Chondrocyte (in vitro differentiated cells): ENCODE data around the gene CRYBB3. TPM values are rescaled to one million over a fixed set of nuclear protein-coding genes. Genes with fewer than 3 reads are reported as not detected.

ENCODE experiments used
- DNase-seq: peaks from one replicate; pipeline ENCODE4 v3.0.0; 2021; ENCODE audit warnings: mixed read lengths, low spot score
- H3K27ac Mint-ChIP-seq: one replicate; pipeline ENCODE4 v1.8.0; 2021; ENCODE audit warnings: mild to moderate bottlenecking, moderate library complexity, mixed read lengths; ENCODE audit not compliant: unreplicated experiment
- H3K27me3 Mint-ChIP-seq: 2 replicates; pipeline ENCODE4 v1.8.0; 2021; ENCODE audit warnings: low read depth, mixed read lengths
- H3K36me3 Mint-ChIP-seq: 2 replicates; pipeline ENCODE4 v1.8.0; 2021; ENCODE audit warnings: low read depth, mixed read lengths
- H3K4me1 Mint-ChIP-seq: 2 replicates; pipeline ENCODE4 v1.8.0; 2021; ENCODE audit warnings: low read depth, mild to moderate bottlenecking, mixed read lengths
- H3K4me3 Mint-ChIP-seq: one replicate; pipeline ENCODE4 v1.8.0; 2021; ENCODE audit warnings: mild to moderate bottlenecking, moderate library complexity, mixed read lengths; ENCODE audit not compliant: unreplicated experiment
- H3K9me3 Mint-ChIP-seq: 2 replicates; pipeline ENCODE4 v1.8.0; 2021; ENCODE audit warnings: low read depth, mixed read lengths
- CTCF ChIP-seq: fragments of 200-600 bp; sonication (generic); IDR thresholded peaks from 2 replicates; pipeline ENCODE4 v1.5.0; 2021; ENCODE audit warnings: antibody characterized with exemption, mild to moderate bottlenecking, moderate library complexity
- total RNA-seq: library from RNA; stranded (reverse); gene quantifications from 3 replicates; pipeline ENCODE4 v1.2.1, GENCODE V29; 2021

CRYBB3 gene
- total RNA-seq, 1 donor from 2014 or later: not detected

- peak; percentile 69 for DNase-seq
- Mint-ChIP-seq H3K27ac (no peak overlapping the region), H3K9me3 (no peaks in the 10 kb centered on the region), H3K36me3 (peaks cover 1% of the 10 kb centered on the region), H3K4me3 (no peak overlapping the region), H3K27me3 (no peaks in the 10 kb centered on the region), H3K4me1 (peaks cover 17% of the 10 kb centered on the region)
- TF ChIP-seq CTCF: no peak
These were observed 39.3 kb upstream of the CRYBB3 start for GRCh38 chr22:25160120-25160996.

- H3K36me3 Mint-ChIP-seq: peaks cover 1% of the 10 kb centered on the region
- H3K27ac Mint-ChIP-seq: no peak overlapping the region
- H3K27me3 Mint-ChIP-seq: no peaks in the 10 kb centered on the region
- peak; percentile 59 for DNase-seq
- H3K9me3 Mint-ChIP-seq: no peaks in the 10 kb centered on the region
- H3K4me3 Mint-ChIP-seq: no peak overlapping the region
- H3K4me1 Mint-ChIP-seq: peaks cover 19% of the 10 kb centered on the region
- no peak for TF ChIP-seq CTCF
These were observed 38.4 kb upstream of the CRYBB3 start for GRCh38 chr22:25161017-25161915.

- no peak for TF ChIP-seq CTCF
- H3K9me3 Mint-ChIP-seq: no peaks in the 10 kb centered on the region
- no peak overlapping the region for H3K4me3 Mint-ChIP-seq
- H3K36me3 Mint-ChIP-seq: peaks cover 1% of the 10 kb centered on the region
- no peaks in the 10 kb centered on the region for H3K27me3 Mint-ChIP-seq
- peak; percentile 53 for DNase-seq
- H3K4me1 Mint-ChIP-seq: peaks cover 23% of the 10 kb centered on the region
- no peak overlapping the region for H3K27ac Mint-ChIP-seq
These were observed 37.6 kb upstream of the CRYBB3 start for GRCh38 chr22:25161916-25162530.

GRCh38 chr22:25162561-25162960, 37.1 kb upstream of the CRYBB3 start:
- Mint-ChIP-seq H3K4me3 (no peak overlapping the region), H3K27ac (no peak overlapping the region), H3K4me1 (peaks cover 21% of the 10 kb centered on the region), H3K36me3 (peaks cover under 1% of the 10 kb centered on the region), H3K27me3 (no peaks in the 10 kb centered on the region), H3K9me3 (no peaks in the 10 kb centered on the region)
- DNase-seq: no peak
- no peak for TF ChIP-seq CTCF

GRCh38 chr22:25165785-25166184, 33.9 kb upstream of the CRYBB3 start:
- H3K9me3 Mint-ChIP-seq: no peaks in the 10 kb centered on the region
- H3K27ac Mint-ChIP-seq: no peak overlapping the region
- H3K36me3 Mint-ChIP-seq: peaks cover 3% of the 10 kb centered on the region
- no peak for TF ChIP-seq CTCF
- no peaks in the 10 kb centered on the region for H3K27me3 Mint-ChIP-seq
- peaks cover 13% of the 10 kb centered on the region for H3K4me1 Mint-ChIP-seq
- no peak overlapping the region for H3K4me3 Mint-ChIP-seq
- DNase-seq: peak; percentile 56
